Kidney (tissue), 14 donors: Measurements from ENCODE around the gene RNF5. TPM values are rescaled to one million over a fixed set of nuclear protein-coding genes. Genes with fewer than 3 reads are reported as not detected.

Source experiments
- DNase-seq, 5 donors: peaks; one replicate each; pipeline ENCODE4 v3.0.0-alpha.2; 2013 to 2020
- FAIRE-seq: peaks from 2 replicates; lab custom pipeline; 2012; peaks lifted over from hg19 to GRCh38; lab: Jason Lieb, UNC
- H3K27ac ChIP-seq, 2 donors: one replicate each; pipeline ENCODE4 v1.7.0; 2013; ENCODE audit warnings: low read depth in 2 of 2, low read length in 2 of 2, inconsistent platforms in 1 of 2
- H3K27me3 ChIP-seq: one replicate; pipeline ENCODE4 v1.7.1; 2013; ENCODE audit warnings: low read length, inconsistent platforms; ENCODE audit not compliant: control insufficient read depth, insufficient read depth
- H3K36me3 ChIP-seq, 3 donors: one replicate each; pipeline versions ENCODE4 v1.7.0 to v1.7.1; 2013; ENCODE audit warnings: low read length in 3 of 3, control low read depth in 1 of 3, inconsistent platforms in 1 of 3; ENCODE audit not compliant: insufficient read depth in 3 of 3, control insufficient read depth in 2 of 3
- H3K4me1 ChIP-seq, 3 donors: one replicate each; pipeline versions ENCODE4 v1.7.0 to v1.7.1; 2013; ENCODE audit warnings: low read length in 3 of 3, inconsistent platforms in 1 of 3, low read depth in 1 of 3; ENCODE audit not compliant: control insufficient read depth in 2 of 3, insufficient read depth in 2 of 3
- H3K4me3 ChIP-seq, 3 donors: one replicate each; pipeline versions ENCODE4 v1.7.0 to v1.8.1; 2013; ENCODE audit warnings: low read length in 3 of 3, control low read depth in 1 of 3, inconsistent platforms in 1 of 3
- H3K9ac ChIP-seq, 3 donors: one replicate each; pipeline versions ENCODE4 v1.7.0 to v1.7.1; 2013; ENCODE audit warnings: low read length in 3 of 3, control low read depth in 1 of 3, inconsistent platforms in 1 of 3
- H3K9me3 ChIP-seq, 3 donors: one replicate each; pipeline versions ENCODE4 v1.7.0 to v1.7.1; 2013; ENCODE audit warnings: low read length in 3 of 3, control low read depth in 1 of 3, inconsistent platforms in 1 of 3; ENCODE audit not compliant: control insufficient read depth in 2 of 3, insufficient read depth in 1 of 3
- intact Hi-C: fragments of 100-400 bp; cut with DNase I; formaldehyde crosslinking; loops from one replicate; pipeline ENCODE4 v1.11.1; 2022
- polyA plus RNA-seq: library from polyadenylated mRNA; stranded (reverse); fragments of 350-450 nt; fragmentation: Illumina TruSeq; extraction: RNeasy Lipid Tissue Mini Kit (QIAGEN cat#74804); gene quantifications from one replicate; pipeline ENCODE4 v1.2.3, GENCODE V29; 2014; ENCODE audit warnings: low read depth, low replicate concordance; ENCODE audit not compliant: insufficient read depth
- total RNA-seq: library from RNA; stranded (reverse); fragmentation: NEBNext Ultra II Directional; extraction: Animal tissue kit (Norgen Biotek cat#: 25700); gene quantifications from one replicate; pipeline ENCODE4 v1.2.1, GENCODE V29; 2021
- TF ChIP-seq, protein P1 (sequence below): IDR thresholded peaks from 3 replicates; pipeline ENCODE4 v1.5.1; 2012; ENCODE audit warnings: mild to moderate bottlenecking, moderate library complexity, borderline replicate concordance; ENCODE audit not compliant: insufficient read depth; ENCODE audit errors: extremely low read depth
- donor health status: control.
- donor health status: control.
- donor health status: control.
- donor health status: control.
- donor health status: control.
- donor health status: DM: yes; HTN: yes; CAD: no.
- donor health status: Normal renal cell carcinoma (clear cell type).

Gene RNF5
- total and polyA plus RNA-seq, 2 donors from 2014 or later = 74.1 to 208 TPM

DNA sequence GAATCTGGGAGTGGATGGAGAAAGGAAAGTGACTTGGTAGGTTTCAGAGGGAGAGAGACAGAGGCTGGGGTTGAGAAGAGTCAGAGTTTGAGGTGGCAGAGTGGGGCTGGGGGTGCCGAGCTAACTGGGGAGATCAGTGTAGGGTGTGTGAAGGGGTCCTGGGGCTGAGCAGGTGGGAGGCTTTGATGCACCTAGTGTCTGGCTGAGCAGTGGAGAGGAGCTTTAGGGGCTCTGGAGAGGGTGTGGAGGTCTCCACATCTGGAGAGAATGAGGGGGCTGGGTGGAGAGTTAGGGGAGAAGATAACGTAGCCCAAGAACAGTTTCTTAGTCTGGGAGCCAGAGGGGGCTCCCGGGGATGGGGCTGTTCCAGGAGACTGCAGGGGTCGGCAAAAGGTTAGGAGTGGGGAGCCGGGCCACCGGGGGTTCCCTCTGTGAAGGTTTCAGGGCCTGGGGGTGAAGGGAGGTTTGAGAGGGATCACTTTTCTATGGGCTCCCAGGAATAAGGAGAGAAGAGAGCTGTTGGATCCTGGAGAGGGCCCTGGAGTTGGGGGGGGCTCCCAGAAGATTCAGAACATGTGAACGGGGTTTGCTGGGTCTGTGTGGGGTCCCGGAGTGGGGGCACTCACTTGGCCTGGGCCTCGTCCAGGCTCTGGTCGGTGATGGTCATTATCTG lies 11.0 kb downstream of the RNF5 start:
- peaks cover 2 to 27% (median 8%) of the 10 kb centered on the region in 3 donors for H3K4me1 ChIP-seq
- no peaks in the 10 kb centered on the region for H3K27me3 ChIP-seq
- FAIRE-seq (no peak), DNase-seq (peak in 2 of 5 donors; percentile 34 to 57)
- peak overlapping the region; percentile 71 to 91 (median 72) for H3K4me3 ChIP-seq
- H3K27ac ChIP-seq = peak overlapping the region; percentile 93 to 98
- H3K36me3 ChIP-seq = peaks cover 6 to 13% (median 8%) of the 10 kb centered on the region in 3 donors
- H3K9me3 ChIP-seq = no peaks in the 10 kb centered on the region
- TF ChIP-seq, protein P1, sequence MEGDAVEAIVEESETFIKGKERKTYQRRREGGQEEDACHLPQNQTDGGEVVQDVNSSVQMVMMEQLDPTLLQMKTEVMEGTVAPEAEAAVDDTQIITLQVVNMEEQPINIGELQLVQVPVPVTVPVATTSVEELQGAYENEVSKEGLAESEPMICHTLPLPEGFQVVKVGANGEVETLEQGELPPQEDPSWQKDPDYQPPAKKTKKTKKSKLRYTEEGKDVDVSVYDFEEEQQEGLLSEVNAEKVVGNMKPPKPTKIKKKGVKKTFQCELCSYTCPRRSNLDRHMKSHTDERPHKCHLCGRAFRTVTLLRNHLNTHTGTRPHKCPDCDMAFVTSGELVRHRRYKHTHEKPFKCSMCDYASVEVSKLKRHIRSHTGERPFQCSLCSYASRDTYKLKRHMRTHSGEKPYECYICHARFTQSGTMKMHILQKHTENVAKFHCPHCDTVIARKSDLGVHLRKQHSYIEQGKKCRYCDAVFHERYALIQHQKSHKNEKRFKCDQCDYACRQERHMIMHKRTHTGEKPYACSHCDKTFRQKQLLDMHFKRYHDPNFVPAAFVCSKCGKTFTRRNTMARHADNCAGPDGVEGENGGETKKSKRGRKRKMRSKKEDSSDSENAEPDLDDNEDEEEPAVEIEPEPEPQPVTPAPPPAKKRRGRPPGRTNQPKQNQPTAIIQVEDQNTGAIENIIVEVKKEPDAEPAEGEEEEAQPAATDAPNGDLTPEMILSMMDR = no peak
- peak overlapping the region; percentile 61 to 90 (median 72) for H3K9ac ChIP-seq
- intact Hi-C loops = no loop called here

DNA sequence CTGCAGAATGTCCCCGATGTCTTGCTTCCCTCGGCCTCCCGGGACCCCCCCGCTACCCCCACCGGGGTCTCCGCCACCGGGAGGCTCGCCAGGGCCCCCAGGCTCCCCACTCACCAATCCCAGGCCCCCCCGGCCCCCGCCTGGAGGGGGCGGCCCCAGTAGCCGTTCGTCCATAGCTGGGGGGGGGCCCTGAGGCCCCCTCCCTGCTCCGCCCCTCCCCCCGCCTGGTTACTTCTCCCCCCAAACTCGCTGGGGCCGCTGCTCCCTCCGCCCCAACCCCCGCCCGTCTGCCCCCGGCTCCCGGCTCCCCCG lies 11.5 kb downstream of the RNF5 start:
- Histone ChIP-seq H3K9me3 (no peaks in the 10 kb centered on the region), H3K27me3 (no peaks in the 10 kb centered on the region), H3K36me3 (peaks cover 6 to 13% (median 8%) of the 10 kb centered on the region in 3 donors), H3K9ac (peak overlapping the region in 2 of 3 donors; percentile 72 to 90), H3K27ac (peak overlapping the region; percentile 93 to 98), H3K4me3 (peak overlapping the region; percentile 71 to 91 (median 72)), H3K4me1 (peaks cover 2 to 29% (median 10%) of the 10 kb centered on the region in 3 donors)
- FAIRE-seq (no peak), DNase-seq (peak in 2 of 5 donors; percentile 28 to 85)
- intact Hi-C loops = no loop called here
- TF ChIP-seq, protein P1 = no peak

DNA sequence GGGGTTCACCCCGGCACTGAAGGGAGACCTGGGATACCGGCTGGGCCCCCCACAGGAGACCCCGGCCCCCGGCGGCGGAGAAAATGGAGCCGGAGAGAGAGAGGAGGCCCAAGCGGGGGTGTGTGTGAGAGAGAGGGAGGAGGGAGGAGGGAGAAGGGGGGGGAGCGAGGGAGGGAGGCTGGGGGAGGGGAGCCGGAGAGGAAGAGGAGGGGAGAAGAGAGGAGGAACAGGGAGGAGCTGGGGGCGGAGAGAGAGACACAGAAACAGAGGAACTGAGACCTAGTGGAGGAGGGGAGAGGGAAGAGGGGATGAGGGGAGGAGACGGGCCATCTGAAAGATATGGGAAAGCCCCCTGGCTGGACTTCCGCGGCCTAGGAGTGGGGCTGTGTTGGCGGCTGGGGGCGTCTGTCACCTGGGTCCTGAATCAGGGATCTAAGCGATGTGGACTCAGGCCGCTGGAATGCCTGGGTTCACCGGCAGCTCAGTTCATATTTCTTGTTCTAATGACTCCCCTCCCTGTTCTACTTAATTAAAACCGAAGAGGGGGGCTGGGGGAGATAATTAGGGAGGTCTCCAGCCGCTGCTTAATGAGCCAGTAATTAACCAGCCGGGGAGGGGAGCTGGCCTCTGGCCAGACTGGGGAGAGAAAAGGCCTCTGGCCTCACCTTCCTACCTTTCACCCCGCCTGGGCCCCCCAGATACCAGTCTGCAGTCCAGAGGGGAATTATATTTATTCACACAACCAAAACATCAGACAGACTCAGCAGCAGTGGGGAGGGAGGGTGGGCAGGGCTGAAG lies 12.0 kb downstream of the RNF5 start, which contains the start of gene PBX2:
Gene PBX2 (minus strand): TSS at position 149 of the 798 bp plus-strand sequence. CDS start 287 bp downstream, outside the sequence.
- no peak for FAIRE-seq
- peaks cover 2 to 31% (median 14%) of the 10 kb centered on the region in 3 donors for H3K4me1 ChIP-seq
- peak within 1 kb of the TSS; percentile 71 to 91 (median 87) for H3K4me3 ChIP-seq
- intact Hi-C loops = no loop called here
- H3K27me3 ChIP-seq = no peaks in the 10 kb centered on the region
- TF ChIP-seq, protein P1 = peak; percentile 8
- H3K9me3 ChIP-seq = no peaks in the 10 kb centered on the region
- peak; percentile 97 to 98 (median 98) for DNase-seq
- peak within 1 kb of the TSS; percentile 61 to 95 (median 94) for H3K9ac ChIP-seq
- peak within 1 kb of the TSS; percentile 93 to 98 for H3K27ac ChIP-seq
- peaks cover 6 to 13% (median 8%) of the 10 kb centered on the region in 3 donors for H3K36me3 ChIP-seq
